Bone marrow (tissue), 2 donors: Measurements from ENCODE around the gene CYTH2.

Experiments used
- DNase-seq, 2 donors: peaks; one replicate each; lab custom pipeline; 2025; lab: John Stamatoyannopoulos, UW

Gene CYTH2, protein sequence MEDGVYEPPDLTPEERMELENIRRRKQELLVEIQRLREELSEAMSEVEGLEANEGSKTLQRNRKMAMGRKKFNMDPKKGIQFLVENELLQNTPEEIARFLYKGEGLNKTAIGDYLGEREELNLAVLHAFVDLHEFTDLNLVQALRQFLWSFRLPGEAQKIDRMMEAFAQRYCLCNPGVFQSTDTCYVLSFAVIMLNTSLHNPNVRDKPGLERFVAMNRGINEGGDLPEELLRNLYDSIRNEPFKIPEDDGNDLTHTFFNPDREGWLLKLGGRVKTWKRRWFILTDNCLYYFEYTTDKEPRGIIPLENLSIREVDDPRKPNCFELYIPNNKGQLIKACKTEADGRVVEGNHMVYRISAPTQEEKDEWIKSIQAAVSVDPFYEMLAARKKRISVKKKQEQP

DNA sequence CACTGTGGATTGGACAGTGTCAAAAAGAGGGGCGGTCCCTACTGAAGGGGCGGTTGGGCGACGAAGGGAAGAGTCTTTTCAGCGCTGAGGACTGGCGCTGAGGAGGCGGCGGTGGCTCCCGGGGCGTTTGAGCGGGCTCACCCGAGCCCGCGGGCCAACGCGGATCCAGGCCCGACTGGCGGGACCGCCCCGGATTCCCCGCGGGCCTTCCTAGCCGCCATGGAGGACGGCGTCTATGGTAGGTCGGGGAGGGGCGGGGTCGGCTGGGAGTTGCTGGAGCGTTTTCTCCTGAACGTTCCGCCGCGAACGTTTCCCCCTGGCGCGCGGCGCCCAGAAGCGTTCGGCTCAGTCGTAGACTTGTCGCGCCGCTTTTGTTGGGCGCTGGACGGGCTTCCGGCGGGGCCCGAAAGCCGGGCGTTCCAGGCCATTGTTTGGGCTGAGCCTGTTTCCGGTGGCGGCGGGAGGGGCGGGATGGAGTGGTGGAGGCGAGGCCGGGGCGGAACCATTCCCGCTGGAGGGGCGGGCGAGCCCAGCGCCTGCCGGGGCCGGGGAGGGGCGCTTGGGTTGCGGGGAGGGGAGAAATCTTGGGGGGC is at the start of gene CYTH2:
CYTH2 (plus strand) TSS at position 81 of the 593 bp plus-strand sequence; CDS start at position 220, 139 bp downstream.
- peak in 1 of 2 donors; percentile 88 for DNase-seq

DNA sequence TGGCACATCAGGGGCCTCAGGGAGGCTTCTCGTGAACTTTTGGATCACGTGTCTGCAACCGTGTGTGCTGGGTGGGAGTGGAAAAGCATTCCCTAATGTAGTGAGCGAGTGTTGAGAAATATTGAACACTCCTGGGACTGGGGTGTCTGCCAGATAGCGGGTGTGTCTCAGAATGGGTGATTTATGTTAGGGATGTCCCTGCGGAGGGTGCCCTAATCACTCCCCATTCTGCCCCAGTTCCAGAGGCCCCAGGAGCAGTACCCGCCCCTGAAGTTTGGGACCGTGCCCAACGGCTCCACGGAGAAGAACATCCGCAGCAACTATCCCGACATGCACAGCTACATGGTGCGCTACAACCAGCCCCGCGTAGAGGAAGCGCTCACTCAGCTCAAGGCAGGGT is 47.6 kb upstream of the CYTH2 start:
- no peak for DNase-seq

DNA sequence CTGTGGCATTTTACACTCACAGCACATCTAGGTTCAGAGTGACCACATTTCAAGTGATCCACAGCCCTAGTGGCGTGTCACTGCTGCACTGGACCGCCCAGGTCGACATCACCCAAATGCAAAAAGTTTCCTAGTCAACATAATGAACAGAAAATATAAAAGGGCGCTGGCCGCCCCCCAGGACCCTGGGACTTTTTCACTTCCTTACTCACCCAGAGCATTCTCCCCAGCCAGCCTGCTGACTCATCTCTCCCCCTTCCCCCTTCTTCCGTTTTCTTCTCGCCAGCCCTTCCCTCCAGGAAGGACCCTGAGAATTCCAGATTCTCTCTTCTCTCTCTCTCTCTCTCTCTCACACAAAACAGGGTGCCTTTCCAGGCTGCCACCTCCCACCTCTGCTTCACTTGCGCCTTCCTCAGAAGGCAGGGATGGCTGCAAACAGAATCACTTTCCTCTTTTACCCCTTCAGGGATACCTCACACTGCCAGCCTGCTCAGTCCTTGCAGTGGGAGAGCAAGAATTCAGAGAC is 44.4 kb upstream of the CYTH2 start:
- peak; percentile 16 to 30 for DNase-seq

DNA sequence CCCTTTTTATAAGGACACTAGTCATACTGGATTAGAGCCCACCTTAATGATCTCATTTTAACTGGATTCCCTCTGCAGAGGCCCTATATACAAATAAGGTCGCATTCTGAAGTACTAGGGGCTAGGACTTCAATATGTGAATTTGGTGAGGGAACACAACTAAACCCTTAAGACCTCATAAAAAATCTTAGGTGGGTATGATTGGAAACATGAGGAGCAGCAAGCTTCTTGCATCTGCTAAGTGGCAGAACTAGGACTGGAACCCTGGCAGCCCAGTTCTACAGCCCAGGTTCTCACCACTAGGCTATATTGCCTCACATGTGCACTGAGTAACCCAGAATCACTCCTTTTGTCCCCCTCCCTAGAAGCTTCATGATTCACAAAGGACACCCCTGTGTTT is 40.5 kb upstream of the CYTH2 start:
- no peak for DNase-seq

DNA sequence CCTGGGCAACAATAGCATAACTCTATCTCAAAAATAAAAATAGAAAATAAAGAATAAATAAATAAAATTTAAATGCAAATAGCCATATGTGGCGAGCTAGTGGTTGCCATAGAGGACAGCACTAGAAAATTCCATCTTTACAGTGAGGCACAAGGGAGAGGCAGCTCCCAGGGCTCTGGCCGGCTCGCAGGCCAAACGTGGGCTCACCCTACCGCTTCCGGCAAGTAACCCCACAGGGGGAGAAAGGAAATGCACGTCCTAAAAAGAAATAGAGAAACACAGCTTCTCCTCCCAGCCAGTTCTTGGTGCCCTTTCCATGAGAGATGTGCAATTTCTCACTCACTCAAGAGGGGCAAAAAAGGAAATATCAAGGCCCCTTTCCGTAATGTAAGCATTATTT is 35.8 kb upstream of the CYTH2 start:
- DNase-seq, result peak in 1 of 2 donors; percentile 2

DNA sequence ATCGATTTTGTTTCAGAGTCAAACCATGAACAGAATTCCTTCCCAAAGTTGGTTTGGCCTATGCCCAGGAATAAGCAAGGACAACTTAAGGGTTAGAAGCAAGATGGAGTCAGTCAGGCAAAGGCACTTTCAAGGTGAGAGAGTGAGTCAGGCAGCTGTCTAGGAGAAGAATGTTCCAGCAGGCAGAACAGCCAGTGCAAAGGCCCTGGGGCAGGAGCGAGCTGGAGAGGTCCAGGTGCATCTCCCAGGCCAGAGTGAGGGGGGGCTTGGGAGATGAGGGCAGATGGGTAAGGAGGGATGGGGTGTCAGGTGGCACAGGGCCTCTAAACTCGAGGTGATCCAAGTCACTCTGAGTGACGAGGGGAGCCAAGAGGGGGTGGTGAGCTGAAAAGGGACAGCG is 32.6 kb upstream of the CYTH2 start:
- no peak for DNase-seq

DNA sequence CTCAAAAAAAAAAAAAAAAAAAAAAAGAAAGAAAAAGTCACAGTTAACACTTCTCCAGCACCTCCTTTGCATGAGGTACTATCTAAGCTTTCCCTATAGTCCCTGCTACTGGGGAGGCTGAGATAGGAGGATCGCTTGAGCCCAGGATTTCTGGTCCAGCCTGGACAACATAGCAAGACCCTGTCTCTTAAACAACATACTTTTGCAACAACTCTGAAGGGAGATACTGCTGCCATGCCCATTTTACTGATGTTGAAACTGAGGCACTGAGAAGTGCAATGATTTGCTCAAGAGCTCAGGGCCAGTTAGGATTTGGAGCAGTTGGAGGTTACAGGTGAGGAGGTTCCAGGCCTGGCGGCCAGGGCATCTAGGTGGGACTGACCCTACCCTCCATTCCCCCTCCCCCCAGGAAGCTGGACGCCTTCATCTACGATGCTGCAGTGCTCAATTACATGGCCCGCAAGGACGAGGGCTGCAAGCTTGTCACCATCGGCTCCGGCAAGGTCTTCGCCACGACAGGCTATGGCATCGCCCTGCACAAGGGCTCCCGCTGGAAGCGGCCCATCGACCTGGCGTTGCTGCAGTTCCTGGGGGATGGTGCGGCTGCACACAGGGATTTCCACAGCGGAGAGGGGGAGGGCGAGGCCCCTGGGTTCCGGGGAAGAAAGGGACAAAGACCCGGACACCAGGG is 27.7 kb upstream of the CYTH2 start:
- DNase-seq, result no peak

DNA sequence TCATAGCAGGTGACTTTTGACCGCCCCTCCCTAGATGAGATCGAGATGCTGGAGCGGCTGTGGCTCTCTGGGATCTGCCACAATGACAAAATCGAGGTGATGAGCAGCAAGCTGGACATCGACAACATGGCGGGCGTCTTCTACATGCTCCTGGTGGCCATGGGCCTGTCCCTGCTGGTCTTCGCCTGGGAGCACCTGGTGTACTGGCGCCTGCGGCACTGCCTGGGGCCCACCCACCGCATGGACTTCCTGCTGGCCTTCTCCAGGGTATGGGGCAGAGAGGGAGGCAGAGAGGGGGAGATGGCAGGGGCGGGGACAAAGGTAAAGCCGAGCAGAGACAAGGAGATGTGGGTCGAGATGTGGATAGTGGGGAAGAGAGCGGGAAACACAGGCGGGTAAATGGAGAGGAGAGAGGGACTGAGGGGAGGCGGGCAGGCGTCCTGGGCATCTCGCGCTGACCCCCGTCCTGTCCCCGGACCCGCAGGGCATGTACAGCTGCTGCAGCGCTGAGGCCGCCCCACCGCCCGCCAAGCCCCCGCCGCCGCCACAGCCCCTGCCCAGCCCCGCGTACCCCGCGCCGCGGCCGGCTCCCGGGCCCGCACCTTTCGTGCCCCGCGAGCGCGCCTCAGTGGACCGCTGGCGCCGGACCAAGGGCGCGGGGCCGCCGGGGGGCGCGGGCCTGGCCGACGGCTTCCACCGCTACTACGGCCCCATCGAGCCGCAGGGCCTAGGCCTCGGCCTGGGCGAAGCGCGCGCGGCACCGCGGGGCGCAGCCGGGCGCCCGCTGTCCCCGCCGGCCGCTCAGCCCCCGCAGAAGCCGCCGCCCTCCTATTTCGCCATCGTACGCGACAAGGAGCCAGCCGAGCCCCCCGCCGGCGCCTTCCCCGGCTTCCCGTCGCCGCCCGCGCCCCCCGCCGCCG is 26.8 kb upstream of the CYTH2 start:
- DNase-seq, result no peak

DNA sequence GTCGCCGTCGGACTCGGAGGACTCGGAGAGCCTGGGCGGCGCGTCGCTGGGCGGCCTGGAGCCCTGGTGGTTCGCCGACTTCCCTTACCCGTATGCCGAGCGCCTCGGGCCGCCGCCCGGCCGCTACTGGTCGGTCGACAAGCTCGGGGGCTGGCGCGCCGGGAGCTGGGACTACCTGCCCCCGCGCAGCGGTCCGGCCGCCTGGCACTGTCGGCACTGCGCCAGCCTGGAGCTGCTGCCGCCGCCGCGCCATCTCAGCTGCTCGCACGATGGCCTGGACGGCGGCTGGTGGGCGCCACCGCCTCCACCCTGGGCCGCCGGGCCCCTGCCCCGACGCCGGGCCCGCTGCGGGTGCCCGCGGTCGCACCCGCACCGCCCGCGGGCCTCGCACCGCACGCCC is 25.9 kb upstream of the CYTH2 start:
- no peak for DNase-seq

DNA sequence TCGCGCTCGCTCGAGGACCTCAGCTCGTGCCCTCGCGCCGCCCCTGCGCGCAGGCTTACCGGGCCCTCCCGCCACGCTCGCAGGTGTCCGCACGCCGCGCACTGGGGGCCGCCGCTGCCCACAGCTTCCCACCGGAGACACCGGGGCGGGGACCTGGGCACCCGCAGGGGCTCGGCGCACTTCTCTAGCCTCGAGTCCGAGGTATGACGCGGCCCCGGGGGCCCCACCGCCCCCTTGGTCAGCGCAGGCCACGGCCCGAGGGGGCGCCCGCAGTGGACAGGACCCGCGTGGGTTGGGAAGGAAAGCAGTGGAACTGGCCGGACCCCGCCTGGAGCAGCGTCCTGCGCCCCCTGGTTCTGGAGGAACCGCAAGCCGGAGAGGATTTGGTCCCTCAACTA is 25.4 kb upstream of the CYTH2 start:
- DNase-seq, result no peak

DNA sequence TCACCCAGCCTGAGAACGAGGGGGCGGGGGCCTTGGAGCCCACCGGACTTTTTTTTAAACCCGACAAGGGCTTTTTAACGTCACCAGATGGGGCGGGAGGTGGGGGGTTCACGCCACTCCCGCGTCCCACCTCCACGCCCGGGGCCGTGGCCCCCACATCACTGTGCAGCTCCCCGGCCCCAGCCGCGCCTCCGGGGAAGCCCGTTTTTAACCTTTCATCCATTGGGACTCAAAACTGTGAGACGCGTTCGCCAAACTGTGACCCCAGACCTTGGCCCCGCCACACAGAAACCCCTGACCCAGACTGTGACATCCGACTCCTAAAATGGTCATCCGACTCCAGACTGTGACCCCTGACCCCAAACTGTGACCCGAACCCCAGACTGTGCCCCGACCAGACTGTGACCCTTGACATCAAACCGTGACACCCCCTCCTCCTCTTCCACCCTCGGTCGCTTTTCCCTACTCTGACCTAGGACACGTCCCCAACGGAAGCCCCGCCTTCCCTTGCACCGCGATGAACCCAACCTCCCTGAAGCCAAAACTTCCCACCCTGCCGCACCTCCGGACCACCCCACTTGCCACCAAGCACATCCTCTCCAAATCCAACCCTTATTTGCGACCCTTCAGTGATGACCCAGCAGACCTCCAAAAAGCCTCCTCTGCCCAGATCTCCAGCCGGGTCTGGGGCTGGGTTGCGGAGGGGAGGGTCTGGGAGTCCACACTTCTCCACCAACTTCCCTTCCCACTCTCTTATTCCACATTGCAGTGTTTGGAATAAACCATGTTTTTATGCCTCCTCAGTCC is 24.8 kb upstream of the CYTH2 start:
- no peak for DNase-seq

DNA sequence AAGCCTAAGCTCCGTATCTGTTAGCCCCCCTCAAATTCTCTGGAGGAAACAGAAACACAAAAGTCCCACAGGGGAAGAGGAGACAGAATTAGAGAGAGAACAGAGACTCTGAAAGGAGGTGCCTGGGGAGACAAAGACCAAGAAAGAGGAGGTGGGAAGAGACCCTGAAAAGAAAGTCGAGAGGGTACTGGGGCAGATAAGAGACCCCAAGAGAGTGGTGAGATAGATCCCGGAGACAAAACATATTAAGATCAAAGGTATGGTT is 24.3 kb upstream of the CYTH2 start:
- DNase-seq, result no peak

DNA sequence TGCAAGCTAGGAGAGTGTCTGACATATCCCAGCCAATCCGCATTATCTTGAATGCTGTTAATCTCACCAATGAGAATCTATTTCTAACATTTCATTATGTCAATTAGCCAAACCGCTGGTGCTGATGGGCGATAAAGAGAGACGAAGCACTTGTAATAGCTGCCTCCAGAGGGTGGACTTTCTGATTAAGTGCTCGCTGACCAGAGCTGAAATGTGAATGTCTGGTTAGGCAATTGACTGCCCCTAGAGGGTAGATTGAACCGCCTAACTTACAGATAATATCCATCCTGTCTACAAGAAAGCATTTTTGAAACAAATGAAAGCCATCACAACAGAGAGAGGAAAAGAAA is 23.9 kb upstream of the CYTH2 start:
- DNase-seq, result no peak

DNA sequence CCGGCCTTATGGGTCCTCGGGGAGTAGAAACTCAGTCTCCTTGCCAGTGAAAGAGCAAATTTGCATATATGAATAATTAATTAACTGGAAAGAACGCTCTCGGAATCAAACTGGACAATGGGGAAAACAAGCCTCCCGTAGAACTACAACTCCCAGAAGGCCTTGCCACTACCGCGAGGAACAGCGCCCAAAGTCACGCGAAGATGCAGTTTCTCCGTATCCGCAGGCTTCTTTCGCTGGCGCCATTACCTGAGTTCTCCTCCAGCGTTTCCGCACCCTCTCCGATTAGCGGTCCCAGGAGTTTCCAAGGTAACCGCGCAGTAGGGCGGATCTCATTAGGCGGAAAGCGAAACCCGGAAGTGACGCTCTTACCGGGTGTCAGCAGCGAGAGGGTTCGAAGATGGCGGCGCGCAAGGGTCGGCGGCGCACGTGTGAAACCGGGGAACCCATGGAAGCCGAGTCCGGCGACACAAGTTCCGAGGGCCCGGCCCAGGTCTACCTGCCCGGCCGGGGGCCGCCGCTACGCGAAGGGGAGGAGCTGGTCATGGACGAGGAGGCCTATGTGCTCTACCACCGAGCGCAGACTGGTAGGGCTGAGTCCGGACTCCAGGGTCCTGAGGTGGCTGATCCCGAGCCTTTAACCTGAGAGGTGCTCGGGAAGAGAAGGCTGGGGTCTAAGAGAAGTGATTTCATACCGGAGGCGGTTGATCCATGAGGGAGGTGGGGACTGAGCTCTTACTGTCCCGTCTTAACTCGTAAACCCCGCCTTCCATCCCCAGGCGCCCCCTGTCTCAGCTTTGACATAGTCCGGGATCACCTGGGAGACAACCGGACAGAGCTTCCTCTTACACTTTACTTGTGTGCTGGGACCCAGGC is 23.3 kb upstream of the CYTH2 start, which contains the start of gene GRWD1:
GRWD1 (plus strand) TSS at position 378 of the 876 bp plus-strand sequence; CDS start at position 401, 23 bp downstream.
- DNase-seq, result peak; percentile 70 to 88

DNA sequence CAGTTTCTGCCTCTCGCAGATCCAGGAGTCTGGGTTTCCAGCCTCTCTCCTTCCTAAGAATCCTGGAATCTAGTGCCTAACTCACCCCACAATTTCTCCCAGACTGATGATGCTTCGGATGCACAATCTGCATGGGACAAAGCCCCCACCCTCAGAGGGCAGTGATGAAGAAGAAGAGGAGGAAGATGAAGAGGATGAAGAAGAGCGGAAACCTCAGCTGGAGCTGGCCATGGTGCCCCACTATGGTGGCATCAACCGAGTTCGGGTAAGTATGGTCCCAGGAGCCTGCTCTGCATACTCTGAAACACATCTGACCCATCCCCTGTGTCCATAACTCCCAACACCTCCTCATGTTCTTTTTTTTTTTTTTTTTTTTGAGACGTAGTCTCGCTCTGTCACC is 22.6 kb upstream of the CYTH2 start:
- no peak for DNase-seq

DNA sequence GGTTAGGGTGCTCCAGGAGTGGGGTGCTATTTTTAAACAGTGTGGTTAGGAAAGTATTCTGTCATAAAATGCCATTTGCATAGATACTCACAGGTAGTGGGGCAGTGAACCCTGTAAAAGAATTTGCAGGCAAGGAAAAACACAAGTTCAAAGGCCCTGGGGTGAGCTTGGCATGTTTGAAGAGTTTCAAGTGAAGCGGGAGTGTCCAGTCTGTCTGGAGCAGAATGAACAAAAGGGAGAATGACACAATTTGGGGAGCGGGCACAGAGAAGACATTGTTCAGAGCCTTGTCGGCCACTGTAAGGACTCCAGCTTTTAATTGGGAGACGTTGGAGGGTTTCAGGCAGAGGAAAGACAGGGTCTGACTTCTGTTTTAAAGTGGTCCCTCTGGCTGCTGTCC is 20.6 kb upstream of the CYTH2 start:
- DNase-seq, result no peak

DNA sequence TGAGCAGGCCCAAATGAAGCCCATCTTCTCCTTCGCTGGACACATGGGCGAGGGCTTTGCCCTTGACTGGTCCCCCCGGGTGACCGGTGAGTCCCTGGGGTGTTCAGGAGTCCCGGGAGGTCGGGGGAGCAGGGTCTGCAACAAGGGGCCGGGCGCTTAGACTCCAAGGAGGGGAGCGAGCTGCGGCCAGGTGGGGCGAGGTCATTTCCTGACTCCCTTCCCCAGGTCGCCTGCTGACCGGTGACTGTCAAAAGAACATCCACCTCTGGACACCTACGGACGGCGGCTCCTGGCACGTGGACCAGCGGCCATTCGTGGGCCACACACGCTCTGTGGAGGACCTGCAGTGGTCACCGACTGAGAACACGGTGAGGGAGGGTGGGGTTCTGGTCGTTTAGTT is 18.7 kb upstream of the CYTH2 start:
- no peak for DNase-seq

DNA sequence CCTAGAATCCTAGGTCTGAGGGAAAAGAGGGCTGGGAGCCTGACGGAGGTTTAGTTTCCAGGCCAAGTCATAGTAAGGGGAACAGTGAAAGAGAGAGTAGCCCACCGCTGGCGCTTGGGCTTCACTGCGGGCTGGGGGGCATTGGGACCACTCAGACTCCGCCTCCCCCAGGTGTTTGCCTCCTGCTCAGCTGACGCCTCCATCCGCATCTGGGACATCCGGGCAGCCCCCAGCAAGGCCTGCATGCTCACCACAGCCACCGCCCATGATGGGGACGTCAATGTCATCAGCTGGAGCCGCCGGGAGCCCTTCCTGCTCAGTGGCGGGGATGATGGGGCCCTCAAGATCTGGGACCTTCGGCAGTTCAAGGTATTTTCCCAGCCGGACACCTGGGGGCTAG is 18.3 kb upstream of the CYTH2 start:
- DNase-seq, result no peak

DNA sequence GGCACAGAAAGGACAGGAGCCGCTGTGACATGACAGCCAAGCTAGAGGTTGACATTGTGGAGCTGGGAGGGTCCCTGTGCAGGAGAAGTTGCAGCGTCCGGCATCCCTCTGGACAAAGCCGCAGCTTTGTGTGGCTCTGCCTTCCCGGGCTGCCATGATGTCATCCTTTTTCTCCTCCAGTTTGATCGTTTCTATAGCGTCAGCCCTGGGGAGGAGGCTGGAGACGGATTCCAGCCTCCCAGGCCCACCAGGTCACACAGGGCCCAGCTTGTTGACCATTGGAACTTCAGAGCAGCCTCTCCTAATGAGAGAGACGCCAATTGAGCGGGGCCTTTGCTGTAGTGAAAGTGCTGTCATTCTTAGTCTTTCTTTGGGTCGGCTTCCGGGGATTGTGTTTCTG is 17.5 kb upstream of the CYTH2 start:
- no peak for DNase-seq
